GM20000 (cell line): Measurements from ENCODE around the gene SUN2.

Experiments used
- DNase-seq: peaks from one replicate; pipeline ENCODE4 v3.0.0; 2012; ENCODE audit warnings: low spot score
- CTCF ChIP-seq: IDR thresholded peaks from 2 replicates; pipeline ENCODE4 v1.5.1; 2012; ENCODE audit warnings: mild to moderate bottlenecking, control low read depth; ENCODE audit errors: extremely low read depth, missing control alignments

Gene SUN2

GRCh38 chr22:38706901-38707195 lies 49.0 kb downstream of the SUN2 start:
- DNase-seq = no peak
- no peak for TF ChIP-seq CTCF

- no peak for TF ChIP-seq CTCF
- DNase-seq = peak; percentile 28
Observed at GRCh38 chr22:38706101-38706900, 49.5 kb downstream of the SUN2 start.

- peak; percentile 98 for DNase-seq
- TF ChIP-seq CTCF = no peak
Observed at GRCh38 chr22:38705235-38706100, 50.3 kb downstream of the SUN2 start, which contains the start of gene GTPBP1. Gene GTPBP1 (plus strand): TSS chr22:38705944. CDS start chr22:38705956, 12 bp downstream.

GRCh38 chr22:38704654-38705234 lies 51.1 kb downstream of the SUN2 start:
- no peak for TF ChIP-seq CTCF
- no peak for DNase-seq

- peak; percentile 98 for DNase-seq
- no peak for TF ChIP-seq CTCF
Observed at GRCh38 chr22:38700789-38701628, 54.8 kb downstream of the SUN2 start, which contains the start of gene JOSD1. Gene JOSD1 (minus strand): TSS chr22:38700943. CDS start chr22:38699987, 956 bp downstream.

GRCh38 chr22:38700270-38700788 lies 55.5 kb downstream of the SUN2 start:
- no peak for TF ChIP-seq CTCF
- DNase-seq = no peak
